NT2/D1 (cell line): ENCODE data around the gene PPAN.

Source experiments
- DNase-seq: peaks from one replicate; pipeline ENCODE4 v3.0.0-alpha.2; 2011; ENCODE audit warnings: low read depth, low spot score
- H3K27me3 ChIP-seq: 2 replicates; pipeline ENCODE4 v1.6.0; 2011; ENCODE audit warnings: mild to moderate bottlenecking; ENCODE audit not compliant: insufficient read length, insufficient read depth
- H3K36me3 ChIP-seq: 2 replicates; pipeline ENCODE4 v1.6.1; 2011; ENCODE audit warnings: mild to moderate bottlenecking, low read length, mixed read lengths; ENCODE audit not compliant: insufficient read depth, insufficient read length
- H3K4me1 ChIP-seq: 2 replicates; pipeline ENCODE4 v1.5.1; 2011; ENCODE audit not compliant: insufficient read depth, insufficient read length
- H3K4me3 ChIP-seq: 2 replicates; pipeline ENCODE4 v1.5.1; 2011; ENCODE audit warnings: low read depth; ENCODE audit not compliant: insufficient read length
- H3K9ac ChIP-seq: 2 replicates; pipeline ENCODE4 v1.6.0; 2011; ENCODE audit warnings: low read depth; ENCODE audit not compliant: insufficient read length
- H3K9me3 ChIP-seq: 2 replicates; pipeline ENCODE4 v1.5.1; 2011; ENCODE audit warnings: mild to moderate bottlenecking, low read length; ENCODE audit not compliant: insufficient read depth
- SUZ12 ChIP-seq: IDR thresholded peaks from 2 replicates; pipeline ENCODE4 v1.6.1; 2011; ENCODE audit not compliant: insufficient read length, insufficient read depth; ENCODE audit errors: extremely low read depth
- YY1 ChIP-seq: IDR thresholded peaks from 2 replicates; pipeline ENCODE4 v1.6.1; 2011; ENCODE audit not compliant: insufficient read length, insufficient read depth
- ZNF274 ChIP-seq: IDR thresholded peaks from 2 replicates; pipeline ENCODE4 v1.6.1; 2011; ENCODE audit warnings: mild to moderate bottlenecking, low read depth, low read length

Gene PPAN

GRCh38 chr19:10106100-10106936, at the start of gene PPAN:
Gene PPAN (plus strand): TSS chr19:10106362. CDS start chr19:10106395, 33 bp downstream.
- H3K4me3 ChIP-seq = peak within 1 kb of the TSS; percentile 100
- peaks cover 48% of the 10 kb centered on the region for H3K36me3 ChIP-seq
- TF ChIP-seq SUZ12 (no peak), YY1 (no peak), ZNF274 (no peak)
- H3K9ac ChIP-seq = peak within 1 kb of the TSS; percentile 100
- peaks cover 18% of the 10 kb centered on the region for H3K4me1 ChIP-seq
- no peaks in the 10 kb centered on the region for H3K27me3 ChIP-seq
- no peaks in the 10 kb centered on the region for H3K9me3 ChIP-seq
- peak; percentile 97 for DNase-seq

GRCh38 chr19:10061717-10062310, 44.3 kb upstream of the PPAN start:
- H3K36me3 ChIP-seq = no peaks in the 10 kb centered on the region
- no peaks in the 10 kb centered on the region for H3K4me1 ChIP-seq
- no peak for DNase-seq
- H3K9me3 ChIP-seq = no peaks in the 10 kb centered on the region
- H3K9ac ChIP-seq = no peak overlapping the region
- peaks cover 55% of the 10 kb centered on the region for H3K27me3 ChIP-seq
- H3K4me3 ChIP-seq = no peak overlapping the region
- TF ChIP-seq YY1 = no peak
- no peak for TF ChIP-seq SUZ12
- no peak for TF ChIP-seq ZNF274

GRCh38 chr19:10068205-10068604, 38.0 kb upstream of the PPAN start:
- no peaks in the 10 kb centered on the region for H3K9me3 ChIP-seq
- DNase-seq = no peak
- no peak overlapping the region for H3K9ac ChIP-seq
- H3K36me3 ChIP-seq = no peaks in the 10 kb centered on the region
- no peak overlapping the region for H3K4me3 ChIP-seq
- TF ChIP-seq YY1 (no peak), SUZ12 (no peak), ZNF274 (no peak)
- H3K4me1 ChIP-seq = no peaks in the 10 kb centered on the region
- peaks cover 19% of the 10 kb centered on the region for H3K27me3 ChIP-seq

- peaks cover 11% of the 10 kb centered on the region for H3K27me3 ChIP-seq
Measured at GRCh38 chr19:10069046-10069445, 37.1 kb upstream of the PPAN start.

GRCh38 chr19:10070730-10071446, 35.3 kb upstream of the PPAN start:
- H3K9me3 ChIP-seq = peaks cover 10% of the 10 kb centered on the region; the same call in 1 of the 2 replicates
- no peak overlapping the region for H3K4me3 ChIP-seq
- no peak overlapping the region for H3K9ac ChIP-seq
- TF ChIP-seq YY1 (no peak), SUZ12 (no peak), ZNF274 (no peak)
- no peaks in the 10 kb centered on the region for H3K27me3 ChIP-seq
- no peaks in the 10 kb centered on the region for H3K36me3 ChIP-seq
- DNase-seq = no peak
- H3K4me1 ChIP-seq = no peaks in the 10 kb centered on the region

More at GRCh38 chr19:10069046-10069445, 37.1 kb upstream of the PPAN start:
- no peak for DNase-seq
- Histone ChIP-seq H3K36me3 (no peaks in the 10 kb centered on the region), H3K4me3 (no peak overlapping the region), H3K4me1 (no peaks in the 10 kb centered on the region), H3K9me3 (peaks cover 5% of the 10 kb centered on the region; the same call in 1 of the 2 replicates), H3K9ac (no peak overlapping the region)
- TF ChIP-seq ZNF274 (no peak), YY1 (no peak), SUZ12 (no peak)

GRCh38 chr19:10074153-10074552, 32.0 kb upstream of the PPAN start:
- Histone ChIP-seq H3K27me3 (peaks cover 5% of the 10 kb centered on the region), H3K4me1 (peaks cover 3% of the 10 kb centered on the region), H3K9me3 (peaks cover 10% of the 10 kb centered on the region; the same call in 1 of the 2 replicates), H3K36me3 (no peaks in the 10 kb centered on the region), H3K9ac (no peak overlapping the region), H3K4me3 (no peak overlapping the region)
- DNase-seq = no peak
- TF ChIP-seq YY1 = no peak
- no peak for TF ChIP-seq SUZ12
- TF ChIP-seq ZNF274 = no peak
